GM12892 (cell line): ENCODE data around the gene MISP.
A peak's percentile ranks its signal among the peaks of the same experiment; 100 is the strongest.

Experiments used
- DNase-seq: peaks from one replicate; pipeline ENCODE4 v3.0.0; 2011; ENCODE audit not compliant: insufficient read length
- FAIRE-seq: peaks from 2 replicates; lab custom pipeline; 2011; peaks lifted over from hg19 to GRCh38; lab: Jason Lieb, UNC
- POLR2A ChIP-seq: IDR thresholded peaks from 2 replicates; pipeline ENCODE4 v1.6.1; 2011; ENCODE audit warnings: low read depth, low read length, control low read depth
- POLR2AphosphoS5 ChIP-seq: IDR thresholded peaks from 2 replicates; pipeline ENCODE4 v1.6.1; 2011; ENCODE audit warnings: low read depth, low read length, control low read depth
- TAF1 ChIP-seq: IDR thresholded peaks from 2 replicates; pipeline ENCODE4 v1.6.1; 2011; ENCODE audit warnings: low read depth, mild to moderate bottlenecking, control low read depth, low read length, borderline replicate concordance

Gene MISP

DNA sequence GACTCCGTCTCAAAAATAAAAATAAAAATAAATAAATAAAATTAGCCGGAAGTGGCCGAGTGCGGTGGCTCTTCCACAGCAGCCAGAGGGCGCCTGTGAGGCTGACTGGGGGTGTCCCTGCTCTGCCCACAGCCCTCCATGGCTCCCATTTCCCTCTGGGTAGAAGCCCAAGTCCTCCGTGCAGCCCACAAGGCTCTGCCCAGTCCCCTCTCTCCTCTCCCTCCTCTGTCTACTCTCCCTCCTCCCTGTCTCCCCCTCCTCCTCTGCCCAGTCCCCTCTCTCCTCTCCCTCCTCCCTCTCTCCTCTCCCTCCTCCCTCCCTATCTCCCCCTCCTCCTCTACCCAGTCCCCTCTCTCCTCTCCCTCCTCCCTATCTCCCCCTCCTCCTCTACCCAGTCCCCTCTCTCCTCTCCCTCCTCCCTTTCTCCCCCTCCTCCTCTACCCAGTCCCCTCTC is 20.4 kb downstream of the MISP start:
- FAIRE-seq (no peak), DNase-seq (peak; percentile 57)
- TF ChIP-seq POLR2A (no peak), TAF1 (no peak), POLR2AphosphoS5 (no peak)

- FAIRE-seq (no peak), DNase-seq (no peak)
- TF ChIP-seq TAF1: no peak
- no peak for TF ChIP-seq POLR2A
- TF ChIP-seq POLR2AphosphoS5: no peak
Measured at GRCh38 chr19:772063-772462, 21.2 kb downstream of the MISP start.

DNA sequence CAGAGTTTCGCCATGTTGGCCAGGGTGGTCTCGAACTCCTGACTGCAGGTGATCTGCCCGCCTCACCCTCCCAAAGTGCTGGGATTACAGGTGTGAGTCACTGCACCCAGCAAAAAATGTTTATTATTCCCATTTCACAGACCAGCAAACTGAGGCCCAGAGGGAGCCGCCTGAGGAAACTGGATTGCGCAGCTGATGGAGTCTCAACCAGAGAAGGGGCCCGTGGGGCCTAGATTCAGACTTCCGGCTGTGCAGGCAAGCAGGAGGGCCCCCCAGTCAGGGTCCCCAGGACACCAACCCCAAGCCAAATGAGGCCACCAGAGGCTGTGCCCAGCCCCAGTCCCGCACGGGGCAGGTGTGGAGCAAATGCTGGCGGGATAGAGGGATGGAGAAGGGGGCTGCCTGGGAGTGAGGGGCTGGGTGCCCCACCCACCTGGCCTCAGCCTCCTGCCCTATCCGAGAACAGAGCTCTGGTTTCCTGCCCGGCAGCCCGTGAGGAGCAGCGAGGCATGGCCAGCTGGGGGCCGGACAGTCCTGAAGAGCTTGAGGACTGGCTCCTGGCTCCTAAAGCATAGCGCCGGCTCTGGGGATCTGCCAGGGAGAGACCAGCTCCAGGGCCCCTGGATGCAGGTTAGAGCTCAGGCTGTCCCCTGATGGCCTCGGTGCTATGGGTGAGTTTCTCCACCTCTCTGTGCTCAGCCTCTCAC is 22.0 kb downstream of the MISP start:
- FAIRE-seq (no peak), DNase-seq (no peak)
- TF ChIP-seq POLR2AphosphoS5: no peak
- no peak for TF ChIP-seq TAF1
- no peak for TF ChIP-seq POLR2A

- DNase-seq (no peak), FAIRE-seq (no peak)
- TF ChIP-seq TAF1: no peak
- no peak for TF ChIP-seq POLR2A
- no peak for TF ChIP-seq POLR2AphosphoS5
Measured at GRCh38 chr19:776549-776948, 25.6 kb downstream of the MISP start.

DNA sequence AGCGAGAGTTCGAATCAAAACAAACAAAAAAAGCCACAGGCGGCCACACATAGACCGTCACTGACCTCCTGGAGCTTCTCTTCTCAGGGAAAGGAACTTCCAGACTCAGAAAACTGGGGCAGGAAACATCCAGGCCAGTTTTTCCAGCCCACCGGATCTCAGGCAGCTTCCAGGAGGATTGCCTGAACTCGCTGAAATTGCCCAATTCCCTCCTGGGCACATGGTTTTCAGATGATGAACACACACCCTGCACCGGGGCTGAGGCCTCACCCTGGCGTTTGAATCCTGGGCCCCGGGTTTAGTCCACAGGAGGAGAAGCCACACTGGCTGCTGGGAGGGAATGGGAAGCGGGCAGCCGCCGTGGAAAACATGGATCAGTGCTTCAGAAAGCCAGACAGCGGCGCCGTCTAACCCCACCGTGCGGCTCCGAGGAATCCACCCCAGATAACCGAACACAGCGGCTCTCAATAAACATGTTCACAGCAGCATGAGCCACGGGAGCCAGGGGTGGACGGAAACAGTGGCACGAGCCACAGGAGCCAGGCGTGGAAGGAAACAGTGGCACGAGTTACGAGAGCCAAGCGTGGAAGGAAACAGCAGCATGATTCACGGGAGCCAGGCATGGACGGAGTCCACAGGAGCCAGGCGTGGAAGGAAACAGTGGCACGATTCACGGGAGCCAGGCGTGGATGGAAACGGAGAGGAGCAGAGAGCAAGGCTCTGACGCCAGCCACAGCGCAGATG is 28.2 kb downstream of the MISP start:
- DNase-seq (no peak), FAIRE-seq (no peak)
- no peak for TF ChIP-seq POLR2AphosphoS5
- TF ChIP-seq POLR2A: no peak
- TF ChIP-seq TAF1: no peak

GRCh38 chr19:780935-781334 is 30.0 kb downstream of the MISP start:
- no peak for FAIRE-seq
- TF ChIP-seq POLR2A: no peak
- no peak for DNase-seq

GRCh38 chr19:781800-782184 is 30.9 kb downstream of the MISP start:
- TF ChIP-seq POLR2A (no peak), POLR2AphosphoS5 (no peak), TAF1 (no peak)
- no peak for FAIRE-seq
- no peak for DNase-seq

GRCh38 chr19:782185-782877 is 31.4 kb downstream of the MISP start:
- FAIRE-seq (no peak), DNase-seq (no peak)
- TF ChIP-seq TAF1 (no peak), POLR2A (no peak), POLR2AphosphoS5 (no peak)

GRCh38 chr19:782878-783668 is 32.2 kb downstream of the MISP start:
- FAIRE-seq (no peak), DNase-seq (no peak)
- TF ChIP-seq POLR2A (no peak), POLR2AphosphoS5 (no peak), TAF1 (no peak)

DNA sequence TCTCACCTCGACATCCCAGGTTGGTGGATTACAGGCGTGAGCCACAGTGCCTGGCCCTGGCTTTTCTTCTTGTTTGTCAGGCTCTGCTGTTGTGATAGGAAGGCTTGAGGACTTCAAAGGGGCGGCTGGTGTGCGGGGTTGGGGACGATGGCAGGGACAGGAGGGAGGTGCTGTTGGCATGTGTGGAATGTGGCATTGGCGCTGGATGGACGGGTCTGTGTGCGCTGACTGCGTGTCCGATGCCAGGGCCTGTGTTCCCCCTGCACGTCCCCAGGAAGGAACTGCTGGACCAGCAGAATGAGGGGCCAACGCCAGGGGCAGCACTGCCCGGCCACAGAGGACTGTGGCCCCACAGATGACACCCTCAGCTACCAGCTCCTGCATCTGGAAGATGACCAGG is 33.6 kb downstream of the MISP start:
- no peak for FAIRE-seq
- TF ChIP-seq TAF1: no peak
- no peak for TF ChIP-seq POLR2A
- TF ChIP-seq POLR2AphosphoS5: no peak
- no peak for DNase-seq

DNA sequence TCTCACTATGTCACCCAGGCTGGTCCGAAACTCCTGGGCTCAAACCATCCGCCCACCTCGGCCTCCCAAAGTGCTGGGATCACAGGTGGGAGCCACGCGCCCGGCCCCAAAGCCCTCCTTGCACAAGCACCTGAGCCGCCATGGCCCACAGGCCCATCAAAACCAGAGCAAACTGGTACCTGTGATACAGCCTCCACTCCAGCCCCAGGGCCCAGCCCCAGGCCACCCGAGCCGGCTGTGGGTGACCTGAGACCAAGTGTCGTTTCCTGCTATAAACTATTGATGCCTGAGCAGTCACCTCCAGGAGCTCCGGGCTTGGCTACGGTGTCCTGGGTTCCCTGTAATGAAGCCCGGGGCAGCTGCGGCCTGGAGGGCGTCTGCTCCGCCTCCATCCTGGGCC is 36.6 kb downstream of the MISP start:
- FAIRE-seq (no peak), DNase-seq (no peak)
- TF ChIP-seq TAF1 (no peak), POLR2A (no peak), POLR2AphosphoS5 (no peak)

GRCh38 chr19:788686-788982 is 37.7 kb downstream of the MISP start:
- TF ChIP-seq POLR2A (no peak), TAF1 (no peak), POLR2AphosphoS5 (no peak)
- DNase-seq: no peak
- no peak for FAIRE-seq
